Fibroblast of the aortic adventitia (primary cell): ENCODE measurements around the gene FARP1. TPM values are rescaled to one million over a fixed set of nuclear protein-coding genes. Genes with fewer than 3 reads are reported as not detected.

ENCODE experiments used
- DNase-seq: peaks from one replicate; pipeline ENCODE4 v3.0.0-alpha.2; 2010; ENCODE audit warnings: low read depth
- H3K4me3 ChIP-seq: 2 replicates; pipeline ENCODE4 v1.5.1; 2011; ENCODE audit warnings: low read depth, mild to moderate bottlenecking, control low read depth, low read length, moderate library complexity
- CTCF ChIP-seq: IDR thresholded peaks from 2 replicates; pipeline ENCODE4 v1.5.1; 2011; ENCODE audit warnings: mild to moderate bottlenecking, low read length, control low read depth, inconsistent platforms; ENCODE audit not compliant: insufficient read depth
- total RNA-seq: library from RNA; depleted of rRNA; stranded (reverse); fragments of >200 nt; gene quantifications from 2 replicates; pipeline ENCODE4 v1.2.3, GENCODE V29; 2012; ENCODE audit warnings: low replicate concordance

The FARP1 gene
- total RNA-seq, 1 donor, result 16.2 TPM

- H3K4me3 ChIP-seq, result no peak overlapping the region
- DNase-seq, result no peak
- no peak for TF ChIP-seq CTCF
Observed at GRCh38 chr13:98436233-98436910, 293.5 kb downstream of the FARP1 start.

GRCh38 chr13:98438246-98439125 lies 295.6 kb downstream of the FARP1 start:
- no peak for DNase-seq
- no peak overlapping the region for H3K4me3 ChIP-seq
- TF ChIP-seq CTCF, result no peak

GRCh38 chr13:98439126-98439828 lies 296.4 kb downstream of the FARP1 start:
- H3K4me3 ChIP-seq, result no peak overlapping the region
- DNase-seq, result no peak
- no peak for TF ChIP-seq CTCF

GRCh38 chr13:98439896-98440295 lies 297.0 kb downstream of the FARP1 start:
- no peak for TF ChIP-seq CTCF
- no peak for DNase-seq
- H3K4me3 ChIP-seq, result no peak overlapping the region

GRCh38 chr13:98440390-98441055 lies 297.6 kb downstream of the FARP1 start:
- no peak for DNase-seq
- no peak for TF ChIP-seq CTCF
- H3K4me3 ChIP-seq, result no peak overlapping the region

- no peak for TF ChIP-seq CTCF
- no peak for DNase-seq
- H3K4me3 ChIP-seq, result no peak overlapping the region
Observed at GRCh38 chr13:98441056-98441676, 298.3 kb downstream of the FARP1 start.
